GM19372 (cell line): ENCODE data around the gene PLEKHM3.
"Not testable (repeated sequence)": the region's sequence is repeated elsewhere in the genome, so short reads cannot be mapped to it uniquely, and the experiment has no call there.

Source experiments
- ATAC-seq: cut with Tn5 transposase; IDR thresholded peaks from one replicate; pipeline ENCODE4 v1.9.1; 2021; ENCODE audit warnings: mild to moderate bottlenecking, low read depth, moderate library complexity; ENCODE audit not compliant: unreplicated experiment

The PLEKHM3 gene

GRCh38 chr2:207812058-207812725 lies 213.1 kb downstream of the PLEKHM3 start:
- ATAC-seq, result no peak

GRCh38 chr2:207811658-207812057 lies 213.7 kb downstream of the PLEKHM3 start:
- not testable (repeated sequence) for ATAC-seq

- ATAC-seq, result no peak
Measured at GRCh38 chr2:207810200-207810788, 215.0 kb downstream of the PLEKHM3 start.

- ATAC-seq, result no peak
Measured at GRCh38 chr2:207808119-207808518, 217.2 kb downstream of the PLEKHM3 start.

GRCh38 chr2:207807516-207807915 lies 217.8 kb downstream of the PLEKHM3 start:
- ATAC-seq, result no peak

- no peak for ATAC-seq
Measured at GRCh38 chr2:207805566-207806226, 219.6 kb downstream of the PLEKHM3 start.

- ATAC-seq, result no peak
Measured at GRCh38 chr2:207802650-207803049, 222.7 kb downstream of the PLEKHM3 start.

- no peak for ATAC-seq
Measured at GRCh38 chr2:207801259-207801658, 224.1 kb downstream of the PLEKHM3 start.

- ATAC-seq, result no peak
Measured at GRCh38 chr2:207796585-207797350, 228.6 kb downstream of the PLEKHM3 start.

- no peak for ATAC-seq
Measured at GRCh38 chr2:207792244-207792785, 233.0 kb downstream of the PLEKHM3 start.

GRCh38 chr2:207791579-207792243 lies 233.6 kb downstream of the PLEKHM3 start:
- no peak for ATAC-seq

- no peak for ATAC-seq
Measured at GRCh38 chr2:207790898-207791297, 234.4 kb downstream of the PLEKHM3 start.

GRCh38 chr2:207787800-207788199 lies 237.5 kb downstream of the PLEKHM3 start:
- ATAC-seq, result no peak

- ATAC-seq, result no peak
Measured at GRCh38 chr2:207787017-207787416, 238.3 kb downstream of the PLEKHM3 start.

- no peak for ATAC-seq
Measured at GRCh38 chr2:207784898-207785297, 240.4 kb downstream of the PLEKHM3 start.

GRCh38 chr2:207783514-207783913 lies 241.8 kb downstream of the PLEKHM3 start:
- ATAC-seq, result no peak

GRCh38 chr2:207782238-207783030 lies 242.9 kb downstream of the PLEKHM3 start:
- no peak for ATAC-seq

GRCh38 chr2:207779523-207779922 lies 245.8 kb downstream of the PLEKHM3 start:
- no peak for ATAC-seq

- no peak for ATAC-seq
Measured at GRCh38 chr2:207778298-207778882, 246.9 kb downstream of the PLEKHM3 start.
